GM10248 (cell line): ENCODE results near the gene SART3.

Experiments used
- CTCF ChIA-PET: fragments of 300-600 bp; sonication (Branson Sonifier 250); formaldehyde crosslinking; extraction: SDS; loops from one replicate; lab custom pipeline; 2021; ENCODE audit warnings: antibody characterized with exemption; lab: Yijun Ruan, JAX
- POLR2A ChIA-PET: fragments of 350-650 bp; sonication (Branson Sonifier 250); formaldehyde crosslinking; extraction: SDS; loops from one replicate; lab custom pipeline; 2020; ENCODE audit warnings: antibody characterized with exemption; lab: Yijun Ruan, JAX
- DNase-seq: peaks from one replicate; pipeline ENCODE4 v3.0.0; 2012; ENCODE audit errors: extremely low spot score
- TF ChIP-seq, protein P1 (sequence below): IDR thresholded peaks from 2 replicates; pipeline ENCODE4 v1.5.1; 2012; ENCODE audit warnings: mild to moderate bottlenecking, low read depth; ENCODE audit errors: extremely low read depth, missing control alignments, control extremely low read depth

Gene SART3

DNA sequence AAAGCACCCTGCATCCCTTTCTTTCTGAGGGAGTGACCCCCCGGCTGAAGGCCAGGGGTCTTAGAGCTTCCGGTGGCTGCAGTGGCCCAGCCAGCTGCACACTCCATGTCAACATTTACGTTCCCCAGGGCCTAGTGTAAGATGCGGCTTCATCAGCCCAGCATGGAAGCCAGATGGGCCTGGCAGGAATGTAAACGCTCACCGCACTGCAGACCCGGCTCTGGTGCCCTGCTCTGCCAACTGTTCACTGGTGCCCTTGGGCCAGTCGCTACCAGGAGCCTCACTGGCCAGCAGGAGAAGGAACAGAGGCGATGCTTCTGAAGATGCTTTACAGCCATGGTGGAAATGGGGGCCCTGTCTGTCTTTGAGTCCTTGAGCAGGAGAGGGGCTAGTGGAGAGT, 45.5 kb upstream of the SART3 start:
- POLR2A ChIA-PET = no interaction called here
- CTCF ChIA-PET = interaction anchor here (1.1 to 18.2 kb wide), 3 partner anchors 11 to 39 kb away, joined by 3 to 543 read pairs (median 17); partner anchors contain the start of genes ISCU and SART3
- TF ChIP-seq, protein P1, sequence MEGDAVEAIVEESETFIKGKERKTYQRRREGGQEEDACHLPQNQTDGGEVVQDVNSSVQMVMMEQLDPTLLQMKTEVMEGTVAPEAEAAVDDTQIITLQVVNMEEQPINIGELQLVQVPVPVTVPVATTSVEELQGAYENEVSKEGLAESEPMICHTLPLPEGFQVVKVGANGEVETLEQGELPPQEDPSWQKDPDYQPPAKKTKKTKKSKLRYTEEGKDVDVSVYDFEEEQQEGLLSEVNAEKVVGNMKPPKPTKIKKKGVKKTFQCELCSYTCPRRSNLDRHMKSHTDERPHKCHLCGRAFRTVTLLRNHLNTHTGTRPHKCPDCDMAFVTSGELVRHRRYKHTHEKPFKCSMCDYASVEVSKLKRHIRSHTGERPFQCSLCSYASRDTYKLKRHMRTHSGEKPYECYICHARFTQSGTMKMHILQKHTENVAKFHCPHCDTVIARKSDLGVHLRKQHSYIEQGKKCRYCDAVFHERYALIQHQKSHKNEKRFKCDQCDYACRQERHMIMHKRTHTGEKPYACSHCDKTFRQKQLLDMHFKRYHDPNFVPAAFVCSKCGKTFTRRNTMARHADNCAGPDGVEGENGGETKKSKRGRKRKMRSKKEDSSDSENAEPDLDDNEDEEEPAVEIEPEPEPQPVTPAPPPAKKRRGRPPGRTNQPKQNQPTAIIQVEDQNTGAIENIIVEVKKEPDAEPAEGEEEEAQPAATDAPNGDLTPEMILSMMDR = no peak
- DNase-seq = no peak

GRCh38 chr12:108605690-108606406, 44.9 kb upstream of the SART3 start:
- no peak for DNase-seq
- ChIA-PET POLR2A (no interaction called here), CTCF (interaction anchor here (1.1 to 18.2 kb wide), 3 partner anchors 12 to 39 kb away, joined by 3 to 543 read pairs (median 17); partner anchors contain the start of genes ISCU and SART3)
- TF ChIP-seq, protein P1 = no peak

DNA sequence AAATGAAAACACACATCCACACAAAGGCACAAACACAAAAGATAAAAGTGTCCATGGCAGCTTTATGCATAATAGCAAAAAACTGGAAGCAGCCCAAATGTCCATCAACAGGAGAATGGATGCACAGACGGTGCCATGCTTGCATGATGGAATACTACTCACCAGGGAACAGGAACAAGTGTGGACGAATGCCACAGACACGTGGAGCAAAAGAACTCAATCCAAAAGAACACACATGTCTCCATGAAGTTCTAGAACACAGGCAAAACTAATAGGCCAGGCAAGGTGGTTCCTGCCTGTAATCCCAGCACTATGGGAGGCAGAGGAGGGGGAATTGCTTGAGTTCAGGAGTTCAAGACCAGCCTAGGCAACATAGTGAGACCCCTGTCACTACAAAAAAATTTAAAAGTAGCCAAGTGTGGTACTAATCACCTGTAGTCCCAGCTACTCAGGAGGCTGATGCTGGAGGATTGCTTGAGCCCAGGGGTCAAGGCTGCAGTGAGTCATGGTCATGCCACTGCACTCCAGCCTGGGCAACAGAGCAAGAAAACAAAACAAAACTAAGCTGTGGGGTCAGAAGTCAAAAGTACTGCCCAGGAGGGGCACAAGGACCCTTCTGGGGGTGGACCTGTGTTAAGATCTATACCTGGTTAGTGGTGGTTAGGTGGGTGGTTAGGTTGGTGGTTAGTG, 44.2 kb upstream of the SART3 start:
- no peak for DNase-seq
- POLR2A ChIA-PET = no interaction called here
- CTCF ChIA-PET = interaction anchor here (0.9 to 3.5 kb wide), 4 partner anchors 13 to 36 kb away, joined by 3 to 17 read pairs (median 12); no protein-coding TSS in a partner anchor
- TF ChIP-seq, protein P1 = no peak

DNA sequence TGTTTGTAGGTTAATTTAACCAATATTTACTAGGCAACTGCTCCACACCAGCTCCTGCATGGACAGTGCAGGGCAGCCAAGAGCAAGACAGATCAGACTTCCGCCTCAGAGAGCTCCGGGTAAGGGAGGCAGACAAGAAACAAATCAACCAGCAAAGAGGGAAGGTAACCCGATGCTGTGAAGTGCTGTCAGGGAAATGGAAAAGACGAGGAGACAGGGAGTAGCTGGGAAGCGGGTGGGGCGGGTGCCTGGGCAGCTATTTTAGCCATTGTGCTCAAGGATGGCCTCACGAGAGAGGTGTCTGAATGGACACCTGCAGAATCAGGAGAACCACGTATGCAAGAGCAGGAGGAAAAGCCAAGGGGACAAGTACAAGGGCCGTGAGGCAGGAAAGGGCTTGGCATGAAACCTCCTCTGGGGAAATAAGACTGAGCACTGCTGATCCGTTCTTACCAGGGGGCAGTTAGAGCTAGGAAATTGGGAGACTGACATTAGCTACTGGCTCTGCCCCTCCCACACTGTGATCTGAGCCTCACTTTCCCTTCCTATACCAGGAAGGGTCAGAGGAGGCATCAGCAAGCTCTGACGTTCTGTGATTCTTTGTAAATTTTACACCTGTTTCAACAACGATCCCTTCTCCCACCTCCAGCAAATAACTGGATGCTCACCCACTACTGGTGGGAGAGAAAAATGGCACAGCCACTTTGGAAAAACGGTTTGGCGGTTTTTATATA, 43.4 kb upstream of the SART3 start:
- ChIA-PET CTCF (interaction anchor here (0.9 to 2.3 kb wide), 4 partner anchors 13 to 508 kb away, joined by 3 to 15 read pairs (median 6); no protein-coding TSS in a partner anchor), POLR2A (no interaction called here)
- no peak for DNase-seq
- TF ChIP-seq, protein P1 = no peak

DNA sequence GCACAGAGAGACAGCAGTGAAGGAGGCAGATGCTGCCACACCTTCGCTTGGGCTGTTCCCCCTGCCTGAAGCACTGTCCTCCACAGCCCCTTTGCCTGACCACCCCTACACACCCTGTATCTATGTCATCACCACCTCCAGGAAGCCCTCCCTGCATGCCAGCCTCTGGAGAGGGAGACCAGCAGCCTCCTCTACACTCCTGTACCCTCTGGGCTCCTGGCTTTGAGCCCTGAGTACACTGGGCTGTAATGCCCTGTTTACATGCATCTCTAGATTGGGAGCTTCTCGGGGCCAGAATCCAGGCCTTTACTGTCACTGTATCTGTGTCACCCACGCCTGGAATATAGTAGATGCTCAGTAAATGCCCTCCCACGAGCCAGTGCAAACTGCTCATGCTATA, 42.8 kb upstream of the SART3 start:
- CTCF ChIA-PET = interaction anchor here (0.6 to 2.3 kb wide), 4 partner anchors 9 to 509 kb away, joined by 3 to 15 read pairs (median 6); no protein-coding TSS in a partner anchor
- no peak for DNase-seq
- POLR2A ChIA-PET = no interaction called here
- TF ChIP-seq, protein P1 = no peak

DNA sequence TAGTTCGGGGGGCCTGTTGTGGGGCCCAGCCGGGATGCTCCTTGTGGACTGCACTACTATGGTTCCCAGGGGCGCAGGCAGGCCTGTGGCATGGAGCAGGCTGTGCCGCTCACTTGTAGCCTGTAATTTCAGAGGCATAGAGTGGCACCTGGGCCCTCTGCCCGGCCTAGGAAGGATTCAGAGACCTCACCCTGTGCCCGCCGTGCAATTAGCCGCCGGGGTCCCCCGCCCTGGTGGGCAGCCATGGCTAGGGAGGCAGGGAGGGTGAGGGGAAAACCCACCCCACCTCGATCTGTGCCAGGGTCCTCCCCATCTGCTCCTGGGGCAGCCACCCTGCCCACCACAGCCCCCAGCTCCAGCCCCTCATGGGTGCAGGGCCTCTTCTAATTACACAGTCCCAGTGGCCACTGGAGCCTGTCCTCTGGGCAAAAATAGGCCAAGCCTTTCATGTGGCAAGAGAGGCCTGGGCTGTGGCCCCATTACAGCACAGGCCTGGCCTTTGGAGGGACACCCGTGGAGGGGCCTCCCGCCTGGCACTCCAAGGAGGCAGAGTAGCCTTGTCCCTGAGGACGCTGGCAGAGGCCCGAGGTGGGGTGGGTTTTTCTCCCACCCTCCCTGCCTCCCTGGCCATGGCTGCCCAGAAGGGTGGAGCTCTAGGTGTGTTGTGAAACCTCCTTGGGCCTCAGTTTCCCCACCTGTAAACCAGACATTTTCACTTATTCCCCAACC, 42.2 kb upstream of the SART3 start:
- ChIA-PET CTCF (interaction anchor here (0.6 to 2.3 kb wide), 3 partner anchors 10 to 509 kb away, joined by 3 to 15 read pairs (median 3); no protein-coding TSS in a partner anchor), POLR2A (no interaction called here)
- TF ChIP-seq, protein P1 = no peak
- DNase-seq = no peak
